Activated CD8-positive, alpha-beta memory T cell treated with anti-CD3 and anti-CD28 coated beads, Interleukin-2, amount 50 U/mL, for 1 hour (primary cell): ENCODE results near the gene CDRT4.

ENCODE experiments used
- DNase-seq: peaks from one replicate; pipeline ENCODE4 v3.0.0-alpha.2; 2020; ENCODE audit errors: extremely low read depth

CDRT4 gene

GRCh38 chr17:15431766-15432165 lies 35.7 kb downstream of the CDRT4 start:
- no peak for DNase-seq

DNA sequence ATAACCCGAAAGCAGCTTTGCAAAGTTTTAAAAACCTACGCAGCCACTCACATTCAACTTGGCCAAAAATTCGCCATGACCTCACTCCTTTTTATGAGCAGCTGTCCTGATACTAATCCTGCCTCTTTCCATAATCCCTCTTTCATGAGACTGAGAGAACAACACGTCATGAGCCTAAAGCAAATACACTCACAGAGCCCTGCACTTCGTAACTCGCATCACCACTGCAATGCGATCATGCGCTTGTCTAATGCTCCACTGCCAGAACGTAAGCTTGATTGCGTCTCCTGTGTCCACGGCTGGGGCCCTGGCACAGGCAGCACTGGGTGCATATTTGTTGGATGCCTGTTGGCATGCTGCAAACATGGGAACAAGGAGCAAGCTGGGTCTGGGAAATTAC lies 36.2 kb downstream of the CDRT4 start:
- DNase-seq, result no peak

- DNase-seq, result no peak
These were observed 42.9 kb downstream of the CDRT4 start for GRCh38 chr17:15424521-15424920.

DNA sequence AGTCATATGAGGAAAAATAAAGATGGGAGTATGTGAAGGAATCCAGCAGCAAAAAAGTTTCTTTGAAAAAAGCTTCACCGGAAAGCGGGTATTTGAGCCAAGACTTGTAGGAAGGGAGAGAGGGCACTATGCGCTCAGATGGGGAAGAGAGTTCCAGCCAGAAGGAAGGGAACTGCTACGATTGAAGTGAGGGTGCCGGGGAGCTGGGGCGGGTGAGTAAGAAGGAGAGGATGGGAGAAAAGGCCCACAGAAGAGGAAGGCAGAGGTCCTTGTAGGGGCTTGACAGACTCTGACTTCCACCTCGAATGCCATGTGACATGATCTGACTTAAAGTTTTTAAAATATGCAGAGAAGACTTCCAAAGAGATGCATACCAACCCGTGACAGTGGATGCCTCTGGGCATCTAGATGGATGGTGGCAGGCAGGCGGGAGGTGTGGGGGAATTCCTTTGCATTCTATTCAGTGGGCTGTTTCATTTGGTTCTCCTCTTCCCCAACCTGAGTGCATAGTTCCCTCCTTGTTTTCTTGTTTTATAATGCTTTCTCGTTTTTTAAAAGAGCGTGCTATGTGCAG lies 44.9 kb downstream of the CDRT4 start:
- no peak for DNase-seq

DNA sequence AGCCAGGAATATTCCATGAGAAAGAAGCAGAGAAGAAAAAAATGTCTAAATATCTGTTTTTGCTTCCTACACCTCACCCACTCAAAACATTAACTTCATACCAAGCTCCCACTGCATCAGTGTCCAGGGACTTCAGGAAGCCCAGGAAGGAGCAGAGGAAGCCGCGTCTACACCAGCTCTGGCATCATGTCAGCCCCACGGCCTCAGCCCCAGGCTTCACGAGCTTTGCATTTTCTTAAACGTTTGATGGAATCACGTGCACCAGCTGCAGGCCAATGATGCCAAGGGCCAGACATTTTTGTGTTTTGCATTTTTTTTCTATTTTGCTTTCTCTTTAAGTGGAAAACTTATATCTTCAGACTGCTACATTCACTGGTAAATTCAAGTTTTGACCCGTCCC lies 48.6 kb downstream of the CDRT4 start:
- DNase-seq, result no peak

GRCh38 chr17:15414532-15415306 lies 52.7 kb downstream of the CDRT4 start:
- no peak for DNase-seq

DNA sequence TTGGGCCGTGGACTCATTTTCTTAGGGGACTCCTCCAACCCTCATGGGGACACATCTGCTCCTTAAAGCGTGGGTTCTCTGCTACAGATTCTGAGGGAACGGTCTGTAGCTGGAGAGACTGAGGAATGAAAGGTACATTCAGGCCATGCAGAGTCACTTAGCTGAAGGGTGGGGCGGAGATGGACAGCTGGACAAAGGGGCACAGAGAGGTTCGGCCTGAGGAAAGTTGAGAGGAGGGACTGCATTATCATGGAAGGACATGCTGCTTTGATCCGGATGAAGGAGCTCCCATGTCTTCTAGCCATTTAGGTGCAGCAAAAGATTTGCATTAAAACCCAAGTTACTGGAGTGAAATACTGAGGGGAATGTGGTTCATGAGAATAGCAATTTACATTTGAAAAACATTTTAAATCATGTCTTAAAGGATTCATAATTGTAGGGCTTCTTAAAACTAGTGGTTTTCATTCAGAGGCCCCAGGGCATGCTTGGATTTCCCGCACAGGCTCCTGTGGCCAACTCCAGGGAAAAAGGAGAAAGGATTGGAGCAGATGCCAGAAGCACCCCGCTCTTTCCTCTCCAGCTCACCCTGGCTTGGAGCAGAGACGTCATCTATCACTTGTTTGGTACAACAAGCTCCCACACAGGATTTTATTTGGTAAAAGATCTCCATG lies 54.2 kb downstream of the CDRT4 start:
- DNase-seq, result no peak

- no peak for DNase-seq
These were observed 54.8 kb downstream of the CDRT4 start for GRCh38 chr17:15412606-15413005.

DNA sequence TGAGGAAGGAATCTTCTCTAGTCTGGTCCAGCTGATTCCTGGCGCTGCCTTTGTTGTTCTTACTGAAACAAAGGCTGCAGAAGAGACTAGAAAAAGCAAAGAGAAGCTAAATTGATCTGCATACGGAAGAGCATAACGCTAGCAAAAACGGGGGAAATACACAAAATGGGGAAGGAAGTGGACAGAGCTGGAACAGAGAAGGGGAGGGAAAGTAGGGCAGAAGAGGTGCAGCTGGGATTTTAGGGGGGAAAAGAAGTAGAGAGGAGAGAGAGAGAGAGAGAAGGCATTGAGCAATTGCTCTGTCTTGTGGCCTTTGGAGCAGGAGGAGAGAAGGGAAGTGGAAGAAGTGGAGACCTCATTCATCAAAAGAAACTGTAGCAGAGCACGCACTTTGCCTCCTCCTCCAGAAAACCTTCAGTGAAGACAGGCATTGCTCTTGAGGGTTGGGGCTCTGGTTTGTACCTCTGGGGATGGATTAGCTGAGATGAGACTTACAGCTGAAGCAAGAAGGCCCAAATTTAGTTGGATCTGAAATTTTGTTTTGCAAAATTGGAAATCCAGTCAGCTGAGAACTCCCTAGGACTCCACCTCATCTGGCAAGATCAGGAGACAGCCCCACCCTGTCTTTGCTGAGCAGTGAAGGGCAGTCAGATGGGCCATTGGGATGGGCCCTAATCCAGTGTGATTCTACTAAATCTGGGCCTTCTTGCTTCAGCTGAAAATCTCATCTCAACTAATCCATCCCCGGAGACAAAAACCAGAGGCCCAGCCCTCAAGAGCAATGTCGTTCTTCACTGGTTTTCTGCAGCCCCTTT lies 55.8 kb downstream of the CDRT4 start:
- DNase-seq, result no peak

GRCh38 chr17:15409721-15410250 lies 57.6 kb downstream of the CDRT4 start:
- no peak for DNase-seq

DNA sequence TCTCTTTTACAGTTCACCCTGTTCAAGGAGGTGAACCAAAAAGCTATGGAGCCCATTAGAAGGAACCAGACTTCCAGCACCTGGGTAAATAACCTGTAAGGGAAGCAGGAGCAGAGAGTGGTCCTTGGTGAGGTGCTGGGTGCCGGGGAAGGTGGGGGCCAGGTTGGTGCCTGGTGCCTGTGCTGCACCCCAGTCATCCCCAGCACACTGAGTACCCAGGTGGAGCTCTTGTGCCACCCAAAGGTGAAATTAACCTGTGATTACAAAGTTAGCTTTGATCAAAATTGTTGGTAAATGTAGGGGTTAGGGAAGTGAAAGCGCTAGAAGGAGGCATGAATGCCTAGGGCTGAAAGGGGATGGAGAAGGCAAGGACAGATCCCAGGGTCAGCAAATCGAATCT lies 58.6 kb downstream of the CDRT4 start:
- DNase-seq, result no peak

DNA sequence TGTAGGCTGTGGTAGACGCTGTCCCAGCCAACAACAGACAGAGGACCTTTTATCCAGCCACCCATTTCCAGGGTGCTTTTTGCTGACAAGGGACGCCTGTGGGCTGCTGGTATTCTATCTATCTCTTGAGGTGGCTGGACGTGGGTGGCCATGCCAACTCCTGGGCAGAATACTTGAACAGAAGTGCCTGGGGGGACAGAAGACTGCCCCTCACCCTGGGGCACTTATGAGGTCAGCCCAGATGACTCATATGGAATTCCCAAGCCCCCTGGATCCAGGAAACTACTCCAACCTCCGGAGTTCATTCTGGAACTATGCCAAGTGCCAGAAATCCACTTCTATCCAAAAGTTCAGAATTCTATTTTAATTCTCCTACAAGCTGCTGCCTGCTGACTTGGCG lies 61.3 kb downstream of the CDRT4 start:
- no peak for DNase-seq

DNA sequence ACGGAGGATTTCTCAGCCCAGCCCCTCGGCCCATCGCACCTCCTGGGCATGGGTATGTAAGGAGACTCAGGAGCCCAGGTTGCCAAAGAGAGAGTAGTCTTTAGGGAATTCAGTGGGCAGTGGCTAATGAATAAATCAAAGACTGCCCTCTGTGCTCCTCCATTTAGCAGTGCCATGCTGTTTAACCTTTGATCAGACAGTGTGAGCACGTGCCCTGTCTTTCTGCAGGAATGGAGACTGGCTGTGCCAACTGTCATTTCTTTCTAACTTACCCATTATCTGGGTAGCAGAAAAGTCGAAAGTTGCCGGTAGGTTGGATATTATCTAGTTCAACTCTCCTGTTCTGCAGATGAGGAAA lies 62.4 kb downstream of the CDRT4 start:
- no peak for DNase-seq

- no peak for DNase-seq
These were observed 63.0 kb downstream of the CDRT4 start for GRCh38 chr17:15404106-15405057.

GRCh38 chr17:15403276-15403939 lies 64.0 kb downstream of the CDRT4 start:
- DNase-seq, result no peak

- DNase-seq, result no peak
These were observed 68.0 kb downstream of the CDRT4 start for GRCh38 chr17:15399443-15399842.

GRCh38 chr17:15398736-15399331 lies 68.6 kb downstream of the CDRT4 start:
- DNase-seq, result no peak

DNA sequence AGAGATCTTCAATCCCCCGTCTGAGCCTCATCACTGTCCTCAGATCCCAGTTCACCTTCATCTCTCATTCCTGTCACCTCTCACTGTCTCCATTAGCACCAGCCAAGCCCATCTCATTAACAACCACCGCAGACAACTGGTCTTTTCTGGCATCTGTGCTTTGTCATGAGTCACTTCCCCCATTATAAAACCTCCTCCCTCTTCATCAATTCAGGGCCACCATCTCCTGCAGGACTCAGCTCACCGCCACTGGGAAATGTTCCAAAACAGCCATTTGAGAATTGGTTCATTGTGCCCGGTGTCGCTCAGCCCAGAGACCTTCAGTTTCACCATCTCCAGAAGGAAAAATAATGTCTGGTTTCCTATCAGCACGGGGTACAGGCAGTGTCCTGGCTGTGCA lies 69.1 kb downstream of the CDRT4 start:
- DNase-seq, result no peak

- DNase-seq, result no peak
These were observed 69.8 kb downstream of the CDRT4 start for GRCh38 chr17:15397620-15398019.

DNA sequence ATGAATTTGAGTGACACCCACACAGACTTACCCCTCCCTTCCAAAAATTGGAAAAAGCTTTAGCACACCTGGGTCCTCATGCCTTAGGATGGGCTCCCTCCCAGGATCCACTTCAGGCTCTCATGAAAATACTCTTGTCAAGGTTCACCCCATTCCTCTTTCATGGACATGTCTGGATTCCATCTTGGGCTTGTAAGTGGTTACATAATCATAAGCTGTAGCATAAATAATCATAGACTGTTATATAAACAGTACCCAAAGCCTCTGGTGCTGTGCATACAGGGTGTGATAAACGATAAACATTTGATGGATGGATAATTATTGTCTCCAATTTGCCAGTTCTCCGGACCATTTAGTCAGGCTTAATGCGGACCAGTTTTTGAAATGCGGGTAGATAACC lies 72.3 kb downstream of the CDRT4 start:
- DNase-seq, result no peak
